ENCODE results near the gene EIF5AL1. TPM values are rescaled to one million over a fixed set of nuclear protein-coding genes. Genes with fewer than 3 reads are reported as not detected.
"Not testable (repeated sequence)": the region's sequence is repeated elsewhere in the genome, so short reads cannot be mapped to it uniquely, and the experiment has no call there.

EIF5AL1 gene
- total RNA-seq (1 to 10 TPM in 1 of 10 donors, under 1 TPM in 6, not detected in 3; 0.07 to 1.2 (median 0.18) TPM), polyA plus RNA-seq (1 to 10 TPM in 1 of 2 donors, under 1 TPM in 1; 0.73 to 1.0 TPM)
- long read RNA-seq, donor 1: 0 reads
- long read RNA-seq, donor 2: 0 reads
- long read RNA-seq, donor 3: 0 reads

GRCh38 chr10:79511891-79512583 is at the start of gene EIF5AL1:
Gene EIF5AL1, plus strand, starts transcription at chr10:79512533. Its CDS starts 117 bp downstream, at chr10:79512650.
- intact Hi-C loops (cut with DNase I); H3K4me3 ChIP-seq; H3K36me3 ChIP-seq; DNase-seq; H3K27ac ChIP-seq; H3K4me1 ChIP-seq; H3K27me3 ChIP-seq; H3K9me3 ChIP-seq; ATAC-seq: not testable (repeated sequence)
- 89 to 90% methylated on average over 14 to 15 of the region's 17 CpGs for WGBS, 2 donors

GRCh38 chr10:79463578-79464496 is 48.5 kb upstream of the EIF5AL1 start:
- Histone ChIP-seq H3K9me3 (no peaks in the 10 kb centered on the region), H3K27me3 (no peaks in the 10 kb centered on the region), H3K4me3 (no peak overlapping the region), H3K4me1 (peaks cover 7 to 41% (median 29%) of the 10 kb centered on the region in 9 donors), H3K36me3 (no peaks in the 10 kb centered on the region), H3K27ac (peak overlapping the region in 1 of 10 donors; percentile 8)
- ATAC-seq (peak in 6 of 8 donors; percentile 19 to 66 (median 36)), DNase-seq (peak; percentile 40 to 53)
- WGBS, 2 donors: 74 to 86% methylated on average over 10 of the region's 10 CpGs
- intact Hi-C loops (cut with DNase I): no loop called here
- TF ChIP-seq CTCF (IDR thresholded peaks at IDR 0.05): no peak

GRCh38 chr10:79465341-79465740 is 47.0 kb upstream of the EIF5AL1 start:
- 92 to 97% methylated on average over 3 of the region's 3 CpGs for WGBS, 2 donors
- TF ChIP-seq CTCF (IDR thresholded peaks at IDR 0.05): no peak
- H3K27me3 ChIP-seq: no peaks in the 10 kb centered on the region

GRCh38 chr10:79468015-79468560 is 44.2 kb upstream of the EIF5AL1 start:
- peak overlapping the region in 9 of 10 donors; percentile 17 to 74 (median 61) for H3K27ac ChIP-seq
- H3K36me3 ChIP-seq: no peaks in the 10 kb centered on the region
- no peak for DNase-seq
- no peak for TF ChIP-seq CTCF (IDR thresholded peaks at IDR 0.05)
- no peak overlapping the region for H3K4me3 ChIP-seq
- intact Hi-C loops (cut with DNase I): loop anchor here in 6 of 10 donors (2.0 to 5.0 kb wide), 4 partner anchors 66 to 96 kb away; no protein-coding TSS in a partner anchor
- ATAC-seq: peak; percentile 21 to 54 (median 42)
- no peaks in the 10 kb centered on the region for H3K9me3 ChIP-seq
- 38 to 77% methylated on average over 3 of the region's 3 CpGs for WGBS, 2 donors
- peaks cover 7 to 60% (median 33%) of the 10 kb centered on the region in 9 donors for H3K4me1 ChIP-seq
- H3K27me3 ChIP-seq: no peaks in the 10 kb centered on the region

More at GRCh38 chr10:79465341-79465740, 47.0 kb upstream of the EIF5AL1 start:
- Histone ChIP-seq H3K36me3 (no peaks in the 10 kb centered on the region), H3K4me1 (peaks cover 7 to 41% (median 29%) of the 10 kb centered on the region in 9 donors), H3K9me3 (no peaks in the 10 kb centered on the region), H3K27ac (no peak overlapping the region), H3K4me3 (no peak overlapping the region)
- DNase-seq (no peak), ATAC-seq (no peak)
- intact Hi-C loops (cut with DNase I): loop anchor here in 4 of 10 donors (5.0 kb wide), 3 partner anchors 63 to 93 kb away; no protein-coding TSS in a partner anchor

All from heart right ventricle (tissue), 16 donors.